Measurements from ENCODE around the gene ATP5PD. TPM values are rescaled to one million over a fixed set of nuclear protein-coding genes. Genes with fewer than 3 reads are reported as not detected.
"Not testable (repeated sequence)": the region's sequence is repeated elsewhere in the genome, so short reads cannot be mapped to it uniquely, and the experiment has no call there.

ATP5PD gene
- total and polyA plus RNA-seq, 2 experiments from 2014 or later = 411 to 732 TPM

- Histone ChIP-seq H3K9me3 (ENCODE audit: low read depth) (no peaks in the 10 kb centered on the region), H3K4me3 (no peak overlapping the region), H3K27me3 (no peaks in the 10 kb centered on the region), H3K36me3 (no peaks in the 10 kb centered on the region), H3K27ac (no peak overlapping the region), H3K4me1 (ENCODE audit: low read depth) (no peaks in the 10 kb centered on the region)
- DNase-seq (ENCODE audit: low read depth in 1 of 2, low spot score in 1 of 2) = no peak
- TF ChIP-seq CTCF (IDR thresholded peaks at IDR 0.05; ENCODE audit: low read depth, low read length) = no peak
Observed at GRCh38 chr17:75030161-75030560, 16.6 kb downstream of the ATP5PD start.

- not testable (repeated sequence) for H3K9me3 ChIP-seq (ENCODE audit: low read depth); H3K36me3 ChIP-seq; H3K4me3 ChIP-seq; H3K27me3 ChIP-seq; DNase-seq (ENCODE audit: low read depth in 1 of 2, low spot score in 1 of 2); H3K27ac ChIP-seq; H3K4me1 ChIP-seq (ENCODE audit: low read depth)
Observed at GRCh38 chr17:75026650-75027049, 20.1 kb downstream of the ATP5PD start.

- H3K27ac ChIP-seq; H3K9me3 ChIP-seq (ENCODE audit: low read depth); H3K27me3 ChIP-seq; H3K36me3 ChIP-seq; DNase-seq (ENCODE audit: low read depth in 1 of 2, low spot score in 1 of 2); H3K4me1 ChIP-seq (ENCODE audit: low read depth); H3K4me3 ChIP-seq: not testable (repeated sequence)
Observed at GRCh38 chr17:75025398-75025734, 21.4 kb downstream of the ATP5PD start.

GRCh38 chr17:75024686-75025397, 21.9 kb downstream of the ATP5PD start:
- TF ChIP-seq CTCF (IDR thresholded peaks at IDR 0.05; ENCODE audit: low read depth, low read length) = no peak
- H3K9me3 ChIP-seq (ENCODE audit: low read depth) = no peaks in the 10 kb centered on the region
- no peak for DNase-seq (ENCODE audit: low read depth in 1 of 2, low spot score in 1 of 2)

GRCh38 chr17:75020331-75021110, 26.2 kb downstream of the ATP5PD start:
- H3K4me3 ChIP-seq = no peak overlapping the region
- no peak overlapping the region for H3K27ac ChIP-seq
- peaks cover 2% of the 10 kb centered on the region for H3K36me3 ChIP-seq
- H3K4me1 ChIP-seq (ENCODE audit: low read depth) = no peaks in the 10 kb centered on the region
- H3K9me3 ChIP-seq (ENCODE audit: low read depth) = no peaks in the 10 kb centered on the region
- TF ChIP-seq CTCF (IDR thresholded peaks at IDR 0.05; ENCODE audit: low read depth, low read length) = no peak
- no peak for DNase-seq (ENCODE audit: low read depth in 1 of 2, low spot score in 1 of 2)
- no peaks in the 10 kb centered on the region for H3K27me3 ChIP-seq

More at GRCh38 chr17:75024686-75025397, 21.9 kb downstream of the ATP5PD start:
- Histone ChIP-seq H3K27ac (no peak overlapping the region), H3K27me3 (no peaks in the 10 kb centered on the region), H3K4me1 (ENCODE audit: low read depth) (no peaks in the 10 kb centered on the region), H3K4me3 (no peak overlapping the region), H3K36me3 (peaks cover 2% of the 10 kb centered on the region)

GRCh38 chr17:75019710-75020109, 27.1 kb downstream of the ATP5PD start:
- TF ChIP-seq CTCF (IDR thresholded peaks at IDR 0.05; ENCODE audit: low read depth, low read length) = no peak
- H3K4me3 ChIP-seq = no peak overlapping the region
- H3K4me1 ChIP-seq (ENCODE audit: low read depth) = no peaks in the 10 kb centered on the region
- H3K36me3 ChIP-seq = peaks cover 2% of the 10 kb centered on the region
- no peak for DNase-seq (ENCODE audit: low read depth in 1 of 2, low spot score in 1 of 2)
- no peaks in the 10 kb centered on the region for H3K9me3 ChIP-seq (ENCODE audit: low read depth)
- H3K27me3 ChIP-seq = no peaks in the 10 kb centered on the region
- no peak overlapping the region for H3K27ac ChIP-seq

All from cardiac muscle cell (in vitro differentiated cells and primary cell).